Measurements from ENCODE around the gene DDX11. TPM values are rescaled to one million over a fixed set of nuclear protein-coding genes. Genes with fewer than 3 reads are reported as not detected.

Gene DDX11
- total and polyA plus RNA-seq, 8 donors, result 11.1 to 45.3 (median 26.2) TPM

DNA sequence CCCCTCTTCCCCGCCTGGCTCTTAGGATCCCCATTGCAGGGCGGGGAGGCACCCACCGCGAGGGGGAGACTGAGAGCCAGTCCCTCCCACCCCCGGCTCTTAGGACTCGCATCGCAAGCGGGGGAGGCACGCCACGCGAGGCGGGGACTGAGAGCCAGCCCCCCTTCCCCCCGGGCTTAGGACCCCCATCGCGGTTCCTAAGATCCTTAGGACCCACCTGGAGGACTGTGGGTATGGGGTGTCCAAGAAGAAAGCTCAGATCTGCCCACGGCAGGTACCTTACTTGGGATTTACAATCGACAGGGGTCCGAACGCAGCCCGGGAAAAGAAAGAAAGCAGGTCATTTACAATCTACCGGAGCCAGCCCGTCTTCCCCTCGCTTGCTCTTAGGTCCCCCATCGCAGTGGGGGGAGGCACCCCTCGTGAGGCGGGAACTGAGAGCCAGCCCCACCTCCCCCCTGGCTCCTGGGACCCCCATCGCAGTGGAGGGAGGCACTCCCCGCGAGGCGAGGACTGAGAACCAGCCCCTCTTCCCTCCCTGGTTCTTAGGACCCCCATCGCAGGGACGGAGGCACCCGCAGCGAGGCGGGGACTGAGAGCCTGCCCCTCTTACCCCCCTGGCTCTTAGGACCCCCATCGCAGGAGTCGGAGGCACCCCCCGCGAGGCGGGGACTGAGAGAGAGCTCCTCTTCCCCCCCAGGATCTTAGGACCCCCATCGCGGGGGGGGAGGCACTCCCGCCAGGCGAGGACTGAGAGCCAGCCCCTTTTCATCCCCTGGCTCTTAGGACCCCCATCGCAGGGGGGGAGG lies 43.7 kb downstream of the DDX11 start:
- TF ChIP-seq, protein P1, sequence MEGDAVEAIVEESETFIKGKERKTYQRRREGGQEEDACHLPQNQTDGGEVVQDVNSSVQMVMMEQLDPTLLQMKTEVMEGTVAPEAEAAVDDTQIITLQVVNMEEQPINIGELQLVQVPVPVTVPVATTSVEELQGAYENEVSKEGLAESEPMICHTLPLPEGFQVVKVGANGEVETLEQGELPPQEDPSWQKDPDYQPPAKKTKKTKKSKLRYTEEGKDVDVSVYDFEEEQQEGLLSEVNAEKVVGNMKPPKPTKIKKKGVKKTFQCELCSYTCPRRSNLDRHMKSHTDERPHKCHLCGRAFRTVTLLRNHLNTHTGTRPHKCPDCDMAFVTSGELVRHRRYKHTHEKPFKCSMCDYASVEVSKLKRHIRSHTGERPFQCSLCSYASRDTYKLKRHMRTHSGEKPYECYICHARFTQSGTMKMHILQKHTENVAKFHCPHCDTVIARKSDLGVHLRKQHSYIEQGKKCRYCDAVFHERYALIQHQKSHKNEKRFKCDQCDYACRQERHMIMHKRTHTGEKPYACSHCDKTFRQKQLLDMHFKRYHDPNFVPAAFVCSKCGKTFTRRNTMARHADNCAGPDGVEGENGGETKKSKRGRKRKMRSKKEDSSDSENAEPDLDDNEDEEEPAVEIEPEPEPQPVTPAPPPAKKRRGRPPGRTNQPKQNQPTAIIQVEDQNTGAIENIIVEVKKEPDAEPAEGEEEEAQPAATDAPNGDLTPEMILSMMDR (IDR thresholded peaks at IDR 0.05), result peak; percentile 31 to 61 (median 42)
- Histone ChIP-seq H3K4me3 (peak overlapping the region in 2 of 4 donors; percentile 18 to 33), H3K4me1 (no peaks in the 10 kb centered on the region), H3K36me3 (no peaks in the 10 kb centered on the region), H3K27ac (no peak overlapping the region), H3K27me3 (peaks cover 0 to 7% (median 0%) of the 10 kb centered on the region in 4 donors), H3K9me3 (no peaks in the 10 kb centered on the region)
- peak; percentile 77 to 95 (median 79) for ATAC-seq
- 7 to 13% methylated on average over 16 to 45 of the region's 45 CpGs for WGBS, 2 donors
- peak in 3 of 6 donors; percentile 52 to 75 (median 56) for DNase-seq
- FAIRE-seq, result no peak
- intact Hi-C loops (cut with DNase I), result loop anchor here in 1 of 3 donors (5.0 kb wide), 1 partner anchor 120 kb away; no protein-coding TSS in a partner anchor

GRCh38 chr12:31118347-31119191 lies 44.9 kb downstream of the DDX11 start:
- Histone ChIP-seq H3K4me1 (no peaks in the 10 kb centered on the region), H3K9me3 (no peaks in the 10 kb centered on the region), H3K27me3 (peaks cover 0 to 7% (median 0%) of the 10 kb centered on the region in 4 donors), H3K27ac (no peak overlapping the region), H3K4me3 (peak overlapping the region in 2 of 4 donors; percentile 8 to 28), H3K36me3 (no peaks in the 10 kb centered on the region)
- FAIRE-seq (no peak), DNase-seq (peak in 2 of 6 donors; percentile 34 to 82), ATAC-seq (peak; percentile 49 to 79 (median 74))
- 23 to 40% methylated on average over 37 to 44 of the region's 44 CpGs for WGBS, 2 donors
- intact Hi-C loops (cut with DNase I), result loop anchor here in 1 of 3 donors (5.0 kb wide), 1 partner anchor 119 kb away; no protein-coding TSS in a partner anchor
- TF ChIP-seq, protein P1 (IDR thresholded peaks at IDR 0.05), result no peak

- Histone ChIP-seq H3K4me3 (peak overlapping the region in 2 of 4 donors; percentile 8 to 28), H3K27me3 (peaks cover 0 to 7% (median 0%) of the 10 kb centered on the region in 4 donors), H3K9me3 (no peaks in the 10 kb centered on the region), H3K36me3 (no peaks in the 10 kb centered on the region), H3K4me1 (no peaks in the 10 kb centered on the region), H3K27ac (no peak overlapping the region)
- peak in 1 of 6 donors; percentile 78 for DNase-seq
- intact Hi-C loops (cut with DNase I), result loop anchor here in 1 of 3 donors (5.0 kb wide), 1 partner anchor 118 kb away; no protein-coding TSS in a partner anchor
- TF ChIP-seq, protein P1 (IDR thresholded peaks at IDR 0.05), result no peak
- FAIRE-seq, result no peak
- 37 to 48% methylated on average over 31 to 34 of the region's 34 CpGs for WGBS, 2 donors
- ATAC-seq, result peak in 2 of 4 donors; percentile 12 to 25
These were observed 45.6 kb downstream of the DDX11 start for GRCh38 chr12:31119192-31119802.

DNA sequence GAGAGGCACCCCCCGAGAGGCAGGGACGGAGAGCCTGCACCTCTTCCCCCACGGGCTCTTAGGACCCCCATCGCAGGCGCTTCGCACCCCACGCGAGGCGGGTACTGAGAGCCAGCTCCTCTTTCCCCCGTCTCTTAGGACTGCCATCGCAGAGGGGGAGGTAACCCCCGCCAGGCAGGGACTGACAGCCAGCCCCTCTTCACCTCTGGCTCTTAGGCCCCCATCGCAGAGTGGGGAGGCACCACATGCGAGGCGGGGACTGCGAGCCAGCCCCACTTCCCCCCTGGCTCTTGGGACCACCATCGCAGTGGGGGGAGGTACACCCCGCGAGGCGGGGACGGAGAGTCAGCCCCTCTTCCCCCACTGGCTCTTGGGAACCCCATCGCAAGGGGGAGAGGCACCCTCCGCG lies 46.1 kb downstream of the DDX11 start:
- peak in 1 of 6 donors; percentile 12 for DNase-seq
- no peak overlapping the region for H3K27ac ChIP-seq
- H3K4me3 ChIP-seq, result no peak overlapping the region
- WGBS, 2 donors, result 63 to 95% methylated on average over 15 to 24 of the region's 24 CpGs
- H3K36me3 ChIP-seq, result no peaks in the 10 kb centered on the region
- intact Hi-C loops (cut with DNase I), result loop anchor here in 1 of 3 donors (5.0 kb wide), 1 partner anchor 117 kb away; no protein-coding TSS in a partner anchor
- no peaks in the 10 kb centered on the region for H3K4me1 ChIP-seq
- peak in 1 of 4 donors; percentile 43 for ATAC-seq
- TF ChIP-seq, protein P1 (IDR thresholded peaks at IDR 0.05), result no peak
- H3K27me3 ChIP-seq, result peaks cover 0 to 7% (median 0%) of the 10 kb centered on the region in 4 donors
- no peaks in the 10 kb centered on the region for H3K9me3 ChIP-seq
- no peak for FAIRE-seq

Measured in pancreas (tissue), 10 donors.